Esophagus muscularis mucosa (tissue), 4 donors: Measurements from ENCODE around the gene RBL1.

Source experiments
- EP300 ChIP-seq: sonication (generic); formaldehyde crosslinking; IDR thresholded peaks from one replicate; pipeline ENCODE4 v1.6.1; 2017; ENCODE audit warnings: antibody characterized with exemption
- POLR2A ChIP-seq: fragments of 450-650 bp; IDR thresholded peaks from one replicate; pipeline ENCODE4 v1.6.1; 2017; ENCODE audit warnings: antibody characterized with exemption, moderate library complexity, mild to moderate bottlenecking, low read depth
- TF ChIP-seq, protein P1 (sequence below), 3 experiments: fragments of 200-600 bp in 2 of 3; fragments of 450-650 bp in 1 of 3; sonication (generic) in 2 of 3; IDR thresholded peaks; one replicate each; pipeline ENCODE4 v1.5.1; 2017 to 2019; ENCODE audit warnings: antibody characterized with exemption in 3 of 3, mild to moderate bottlenecking in 2 of 3, moderate library complexity in 1 of 3

DNA sequence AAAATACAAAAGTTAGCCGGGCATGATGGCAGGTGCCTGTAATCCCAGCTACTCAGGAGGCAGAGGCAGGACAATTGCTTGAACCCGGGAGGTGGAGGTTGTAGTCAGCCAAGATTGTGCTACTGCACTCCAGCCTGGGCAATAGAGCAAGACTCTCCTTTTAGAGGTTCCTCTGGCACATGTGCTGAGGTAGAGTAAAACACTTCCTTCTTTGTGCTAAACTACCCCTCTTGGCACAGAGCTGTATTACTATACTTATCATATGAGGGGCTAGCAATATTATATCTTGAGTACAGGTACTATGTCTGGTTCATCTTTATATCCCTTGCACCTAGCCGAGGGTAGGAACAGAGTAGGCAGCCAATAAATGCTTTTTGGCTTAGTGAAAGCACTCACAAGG lies 104.1 kb downstream of the RBL1 start:
- TF ChIP-seq, protein P1, sequence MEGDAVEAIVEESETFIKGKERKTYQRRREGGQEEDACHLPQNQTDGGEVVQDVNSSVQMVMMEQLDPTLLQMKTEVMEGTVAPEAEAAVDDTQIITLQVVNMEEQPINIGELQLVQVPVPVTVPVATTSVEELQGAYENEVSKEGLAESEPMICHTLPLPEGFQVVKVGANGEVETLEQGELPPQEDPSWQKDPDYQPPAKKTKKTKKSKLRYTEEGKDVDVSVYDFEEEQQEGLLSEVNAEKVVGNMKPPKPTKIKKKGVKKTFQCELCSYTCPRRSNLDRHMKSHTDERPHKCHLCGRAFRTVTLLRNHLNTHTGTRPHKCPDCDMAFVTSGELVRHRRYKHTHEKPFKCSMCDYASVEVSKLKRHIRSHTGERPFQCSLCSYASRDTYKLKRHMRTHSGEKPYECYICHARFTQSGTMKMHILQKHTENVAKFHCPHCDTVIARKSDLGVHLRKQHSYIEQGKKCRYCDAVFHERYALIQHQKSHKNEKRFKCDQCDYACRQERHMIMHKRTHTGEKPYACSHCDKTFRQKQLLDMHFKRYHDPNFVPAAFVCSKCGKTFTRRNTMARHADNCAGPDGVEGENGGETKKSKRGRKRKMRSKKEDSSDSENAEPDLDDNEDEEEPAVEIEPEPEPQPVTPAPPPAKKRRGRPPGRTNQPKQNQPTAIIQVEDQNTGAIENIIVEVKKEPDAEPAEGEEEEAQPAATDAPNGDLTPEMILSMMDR (IDR thresholded peaks at IDR 0.05): no peak
- TF ChIP-seq EP300 (no peak), POLR2A (no peak)
